Keratinocyte (primary cell): ENCODE results near the gene SCAPER. TPM values are rescaled to one million over a fixed set of nuclear protein-coding genes. Genes with fewer than 3 reads are reported as not detected.

ENCODE experiments used
- DNase-seq: peaks from one replicate; pipeline ENCODE4 v3.0.0-alpha.2; 2011; ENCODE audit warnings: low read depth, missing footprints, low spot score
- FAIRE-seq: peaks from 2 replicates; lab custom pipeline; 2011; peaks lifted over from hg19 to GRCh38; lab: Jason Lieb, UNC
- H2AFZ ChIP-seq: 2 replicates; pipeline ENCODE4 v1.6.0; 2012; ENCODE audit warnings: low read length, control low read depth, inconsistent platforms; ENCODE audit not compliant: control insufficient read depth
- H3K27ac ChIP-seq: 2 replicates; pipeline ENCODE4 v1.5.1; 2011; ENCODE audit warnings: low read length; ENCODE audit not compliant: control insufficient read depth, insufficient read depth
- H3K27me3 ChIP-seq: 3 replicates; pipeline ENCODE4 v1.6.0; 2011; ENCODE audit warnings: low read length; ENCODE audit not compliant: control insufficient read depth, insufficient read depth; ENCODE audit errors: extremely low read depth
- H3K36me3 ChIP-seq, 2 experiments: 2 replicates in 1 of 2; 3 replicates in 1 of 2; pipeline ENCODE4 v1.5.1; 2011; ENCODE audit warnings: low read length in 2 of 2, mild to moderate bottlenecking in 1 of 2; ENCODE audit not compliant: control insufficient read depth in 2 of 2, insufficient read depth in 2 of 2; ENCODE audit errors: extremely low read depth in 1 of 2
- H3K4me1 ChIP-seq: 3 replicates; pipeline ENCODE4 v1.5.1; 2011; ENCODE audit warnings: low read length; ENCODE audit not compliant: control insufficient read depth, insufficient read depth; ENCODE audit errors: extremely low read depth
- H3K4me2 ChIP-seq: 3 replicates; pipeline ENCODE4 v1.6.0; 2011; ENCODE audit warnings: low read depth, low read length; ENCODE audit not compliant: control insufficient read depth, insufficient read depth; ENCODE audit errors: extremely low read depth
- H3K4me3 ChIP-seq, 3 experiments: fragments of 200-600 bp in 1 of 3; sonication (generic) in 1 of 3; 2 replicates in 2 of 3; 3 replicates in 1 of 3; pipeline ENCODE4 v1.5.1; 2011 to 2016; ENCODE audit warnings: low read length in 3 of 3, mild to moderate bottlenecking in 3 of 3, control low read depth in 2 of 3, inconsistent platforms in 1 of 3, low read depth in 1 of 3, mixed read lengths in 1 of 3, mixed run types in 1 of 3, moderate library complexity in 1 of 3; ENCODE audit not compliant: control insufficient read depth in 2 of 3, insufficient read depth in 2 of 3; ENCODE audit errors: extremely low read depth in 1 of 3
- H3K79me2 ChIP-seq: 2 replicates; pipeline ENCODE4 v1.6.0; 2012; ENCODE audit warnings: low read length; ENCODE audit not compliant: control insufficient read depth, insufficient read depth
- H3K9ac ChIP-seq: 3 replicates; pipeline ENCODE4 v1.6.0; 2011; ENCODE audit warnings: low read length; ENCODE audit not compliant: control insufficient read depth, insufficient read depth; ENCODE audit errors: extremely low read depth
- H3K9me1 ChIP-seq: 3 replicates; pipeline ENCODE4 v1.6.0; 2011; ENCODE audit warnings: low read length; ENCODE audit not compliant: control insufficient read depth, insufficient read depth; ENCODE audit errors: extremely low read depth
- H3K9me3 ChIP-seq: 2 replicates; pipeline ENCODE4 v1.5.1; 2012; ENCODE audit warnings: low read depth, low read length; ENCODE audit not compliant: control insufficient read depth
- H4K20me1 ChIP-seq: 3 replicates; pipeline ENCODE4 v1.6.0; 2011; ENCODE audit warnings: low read length; ENCODE audit not compliant: control insufficient read depth, insufficient read depth; ENCODE audit errors: extremely low read depth
- EZH2 ChIP-seq: IDR thresholded peaks from one replicate; pipeline ENCODE4 v1.6.1; 2012; ENCODE audit warnings: inconsistent platforms, mild to moderate bottlenecking, low read length, moderate library complexity
- dilution Hi-C: fragments of 300-500 bp; cut with MboI; formaldehyde crosslinking; loops from one replicate; pipeline ENCODE4 v1.7.0; 2020; ENCODE audit warnings: low sequenced_read_pairs; ENCODE audit not compliant: extremely low pct_ligation_motif_present
- polyA plus RNA-seq, 5 experiments: library from polyadenylated mRNA; depleted of rRNA in 3 of 5; stranded (reverse) in 3 of 5; stranded (forward) in 1 of 5; unstranded in 1 of 5; fragments of >200 nt; gene quantifications; 1 replicate in 1 of 5; 2 replicates in 3 of 5; 3 replicates in 1 of 5; pipeline versions ENCODE4 v1.2.1 to v1.2.3, GENCODE V29; 2011 to 2012; ENCODE audit warnings: missing spikeins in 2 of 5, low read depth in 1 of 5, low replicate concordance in 1 of 5
- TF ChIP-seq, protein P1 (sequence below), 3 experiments: IDR thresholded peaks in 1 of 3; conservative IDR thresholded peaks in 1 of 3; optimal IDR thresholded peaks in 1 of 3; 2 replicates in 2 of 3; 3 replicates in 1 of 3; pipeline versions ENCODE3 to v1.5.1; 2011; ENCODE audit warnings: low read length in 3 of 3, mild to moderate bottlenecking in 3 of 3, moderate library complexity in 2 of 3, control low read depth in 1 of 3, inconsistent platforms in 1 of 3; ENCODE audit not compliant: insufficient read depth in 2 of 3; ENCODE audit errors: extremely low read depth in 1 of 3

SCAPER gene
- polyA plus RNA-seq, 1 donor (not counting 4 experiments of a cell fraction or from before 2014, with no cell fraction given): 5.2 TPM

GRCh38 chr15:76347482-76348055 lies 557.6 kb downstream of the SCAPER start:
- DNase-seq (no peak), FAIRE-seq (peak; percentile 66)
- dilution Hi-C loops: no loop called here
- H3K4me3 ChIP-seq: no peak overlapping the region
- H3K36me3 ChIP-seq: no peaks in the 10 kb centered on the region
- no peaks in the 10 kb centered on the region for H3K9me3 ChIP-seq
- no peaks in the 10 kb centered on the region for H3K9me1 ChIP-seq
- no peaks in the 10 kb centered on the region for H3K79me2 ChIP-seq
- H3K4me2 ChIP-seq: no peak overlapping the region
- H2AFZ ChIP-seq: no peak overlapping the region
- TF ChIP-seq, protein P1, sequence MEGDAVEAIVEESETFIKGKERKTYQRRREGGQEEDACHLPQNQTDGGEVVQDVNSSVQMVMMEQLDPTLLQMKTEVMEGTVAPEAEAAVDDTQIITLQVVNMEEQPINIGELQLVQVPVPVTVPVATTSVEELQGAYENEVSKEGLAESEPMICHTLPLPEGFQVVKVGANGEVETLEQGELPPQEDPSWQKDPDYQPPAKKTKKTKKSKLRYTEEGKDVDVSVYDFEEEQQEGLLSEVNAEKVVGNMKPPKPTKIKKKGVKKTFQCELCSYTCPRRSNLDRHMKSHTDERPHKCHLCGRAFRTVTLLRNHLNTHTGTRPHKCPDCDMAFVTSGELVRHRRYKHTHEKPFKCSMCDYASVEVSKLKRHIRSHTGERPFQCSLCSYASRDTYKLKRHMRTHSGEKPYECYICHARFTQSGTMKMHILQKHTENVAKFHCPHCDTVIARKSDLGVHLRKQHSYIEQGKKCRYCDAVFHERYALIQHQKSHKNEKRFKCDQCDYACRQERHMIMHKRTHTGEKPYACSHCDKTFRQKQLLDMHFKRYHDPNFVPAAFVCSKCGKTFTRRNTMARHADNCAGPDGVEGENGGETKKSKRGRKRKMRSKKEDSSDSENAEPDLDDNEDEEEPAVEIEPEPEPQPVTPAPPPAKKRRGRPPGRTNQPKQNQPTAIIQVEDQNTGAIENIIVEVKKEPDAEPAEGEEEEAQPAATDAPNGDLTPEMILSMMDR (optimal IDR thresholded peaks at IDR 0.05 in 1 of 3, IDR thresholded peaks at IDR 0.05 in 1 of 3, conservative IDR thresholded peaks at IDR 0.05 in 1 of 3; ENCODE audit: extremely low read depth in 1 of 3, insufficient read depth in 2 of 3, low read length in 3 of 3): no peak
- TF ChIP-seq EZH2: no peak
- H3K9ac ChIP-seq: no peak overlapping the region
- peaks cover 48% of the 10 kb centered on the region for H3K27me3 ChIP-seq
- no peak overlapping the region for H3K27ac ChIP-seq
- H3K4me1 ChIP-seq: peaks cover 3% of the 10 kb centered on the region
- H4K20me1 ChIP-seq: no peaks in the 10 kb centered on the region

DNA sequence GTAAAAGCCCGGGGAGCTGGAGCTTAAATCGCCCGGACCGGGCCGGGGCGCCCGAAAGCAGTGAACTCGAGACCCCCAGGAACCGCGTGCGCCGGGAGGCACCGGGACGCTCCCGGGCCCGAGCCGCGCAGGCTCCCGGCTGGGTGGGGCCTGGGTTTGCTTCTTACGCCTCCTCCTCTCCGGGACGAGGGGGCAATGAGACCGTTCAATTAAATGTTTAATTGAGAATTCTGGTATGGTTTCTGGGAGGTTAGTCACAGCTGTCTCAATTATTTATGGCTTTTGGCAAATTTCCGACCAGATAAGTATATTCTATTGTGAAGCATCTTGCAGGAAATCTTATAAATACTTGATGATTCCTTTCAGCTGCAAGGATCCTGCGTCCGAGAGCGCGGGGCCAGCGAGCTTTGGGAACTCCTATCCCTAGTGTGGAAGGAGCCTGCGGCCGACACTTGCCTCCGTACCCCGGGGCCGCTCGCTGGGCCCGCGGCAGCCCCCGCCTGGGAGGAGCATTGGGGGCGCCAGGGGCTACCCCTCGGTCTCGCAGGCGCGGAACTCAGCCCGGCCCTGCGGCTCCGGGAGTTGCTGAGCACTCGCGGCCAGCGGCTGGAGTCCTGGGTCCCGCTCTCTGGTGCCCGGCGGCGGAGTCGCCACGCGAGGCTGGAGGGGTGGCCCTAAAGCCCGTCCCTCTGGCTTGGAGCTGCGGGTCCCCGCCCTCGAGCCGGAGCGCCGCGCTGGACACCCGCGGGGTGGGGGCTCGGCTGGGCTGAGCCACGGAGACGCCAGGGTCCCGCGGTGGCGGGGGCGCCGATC lies 558.3 kb downstream of the SCAPER start:
- Histone ChIP-seq H3K27me3 (peaks cover 54% of the 10 kb centered on the region), H3K9ac (peak overlapping the region; percentile 47), H3K36me3 (no peaks in the 10 kb centered on the region), H3K9me3 (no peaks in the 10 kb centered on the region), H3K4me3 (peak overlapping the region; percentile 34 to 73 (median 70)), H3K79me2 (no peaks in the 10 kb centered on the region), H4K20me1 (no peaks in the 10 kb centered on the region), H2AFZ (peak overlapping the region; percentile 66), H3K4me1 (peaks cover 3% of the 10 kb centered on the region), H3K4me2 (peak overlapping the region; percentile 85), H3K27ac (no peak overlapping the region), H3K9me1 (no peaks in the 10 kb centered on the region)
- DNase-seq (no peak), FAIRE-seq (no peak)
- no peak for TF ChIP-seq EZH2
- TF ChIP-seq, protein P1 (optimal IDR thresholded peaks at IDR 0.05 in 1 of 3, IDR thresholded peaks at IDR 0.05 in 1 of 3, conservative IDR thresholded peaks at IDR 0.05 in 1 of 3; ENCODE audit: extremely low read depth in 1 of 3, insufficient read depth in 2 of 3, low read length in 3 of 3): no peak
- dilution Hi-C loops: no loop called here
